ENCODE data around the gene NAA60. TPM values are rescaled to one million over a fixed set of nuclear protein-coding genes. Genes with fewer than 3 reads are reported as not detected.
A peak's percentile ranks its signal among the peaks of the same experiment; 100 is the strongest.

The NAA60 gene
- total RNA-seq, 2 experiments from 2014 or later: 24.6 TPM

- ChIA-PET POLR2A (interaction anchor here (1.1 to 1.3 kb wide), 2 partner anchors 38 to 194 kb away, joined by 3 to 4 read pairs; no protein-coding TSS in a partner anchor), CTCF (interaction anchor here (0.9 to 1.7 kb wide), 2 partner anchors 41 to 194 kb away, joined by 3 to 4 read pairs; partner anchors contain the start of gene CLUAP1)
- Mint-ChIP-seq H3K27me3 (no peaks in the 10 kb centered on the region), H3K9me3 (no peaks in the 10 kb centered on the region), H3K36me3 (ENCODE audit: low read depth) (peaks cover 6% of the 10 kb centered on the region), H3K27ac (no peak overlapping the region), H3K4me1 (ENCODE audit: low read depth) (peaks cover 50% of the 10 kb centered on the region), H3K4me3 (no peak overlapping the region)
- DNase-seq: no peak
- no peak for ATAC-seq
- intact Hi-C loops (cut with micrococcal nuclease): no loop called here
- TF ChIP-seq CTCF (IDR thresholded peaks at IDR 0.05): no peak
Observed at GRCh38 chr16:3460121-3460520, 16.6 kb downstream of the NAA60 start.

GRCh38 chr16:3460585-3460984 is 17.1 kb downstream of the NAA60 start:
- Mint-ChIP-seq H3K27me3 (no peaks in the 10 kb centered on the region), H3K4me3 (no peak overlapping the region), H3K4me1 (ENCODE audit: low read depth) (peaks cover 55% of the 10 kb centered on the region), H3K9me3 (no peaks in the 10 kb centered on the region), H3K27ac (peak overlapping the region; percentile 68), H3K36me3 (ENCODE audit: low read depth) (peaks cover 9% of the 10 kb centered on the region)
- no peak for TF ChIP-seq CTCF (IDR thresholded peaks at IDR 0.05)
- POLR2A ChIA-PET: interaction anchor here (1.3 kb wide), 1 partner anchor 38 kb away, joined by 4 read pairs; no protein-coding TSS in a partner anchor
- intact Hi-C loops (cut with micrococcal nuclease): no loop called here
- CTCF ChIA-PET: interaction anchor here (0.9 to 1.7 kb wide), 4 partner anchors 10 to 196 kb away, joined by 3 to 4 read pairs (median 4); partner anchors contain the start of gene CLUAP1
- DNase-seq (no peak), ATAC-seq (no peak)

GRCh38 chr16:3461151-3461550 is 17.7 kb downstream of the NAA60 start:
- Mint-ChIP-seq H3K4me1 (ENCODE audit: low read depth) (peaks cover 57% of the 10 kb centered on the region), H3K4me3 (no peak overlapping the region), H3K9me3 (no peaks in the 10 kb centered on the region), H3K36me3 (ENCODE audit: low read depth) (peaks cover 9% of the 10 kb centered on the region), H3K27me3 (no peaks in the 10 kb centered on the region), H3K27ac (peak overlapping the region; percentile 68)
- peak; percentile 58 for TF ChIP-seq CTCF (IDR thresholded peaks at IDR 0.05)
- intact Hi-C loops (cut with micrococcal nuclease): no loop called here
- POLR2A ChIA-PET: interaction anchor here (0.9 to 1.3 kb wide), 2 partner anchors 37 to 269 kb away, joined by 3 to 4 read pairs; no protein-coding TSS in a partner anchor
- CTCF ChIA-PET: interaction anchor here (0.6 to 1.1 kb wide), 5 partner anchors 9 to 197 kb away, joined by 3 to 4 read pairs (median 3); no protein-coding TSS in a partner anchor
- DNase-seq: peak; percentile 78
- peak; percentile 25 for ATAC-seq

GRCh38 chr16:3465301-3465700 is 21.8 kb downstream of the NAA60 start:
- Mint-ChIP-seq H3K4me3 (no peak overlapping the region), H3K27ac (no peak overlapping the region), H3K4me1 (ENCODE audit: low read depth) (peaks cover 67% of the 10 kb centered on the region), H3K9me3 (no peaks in the 10 kb centered on the region), H3K36me3 (ENCODE audit: low read depth) (peaks cover 12% of the 10 kb centered on the region), H3K27me3 (no peaks in the 10 kb centered on the region)
- no peak for ATAC-seq
- POLR2A ChIA-PET: no interaction called here
- DNase-seq: no peak
- CTCF ChIA-PET: interaction anchor here (0.9 kb wide), 1 partner anchor 336 kb away, joined by 4 read pairs; no protein-coding TSS in a partner anchor
- intact Hi-C loops (cut with micrococcal nuclease): no loop called here
- TF ChIP-seq CTCF (IDR thresholded peaks at IDR 0.05): no peak

GRCh38 chr16:3465911-3466584 is 22.6 kb downstream of the NAA60 start:
- Mint-ChIP-seq H3K4me3 (no peak overlapping the region), H3K27ac (peak overlapping the region; percentile 31), H3K36me3 (ENCODE audit: low read depth) (peaks cover 16% of the 10 kb centered on the region), H3K9me3 (no peaks in the 10 kb centered on the region), H3K4me1 (ENCODE audit: low read depth) (peaks cover 65% of the 10 kb centered on the region), H3K27me3 (no peaks in the 10 kb centered on the region)
- no peak for TF ChIP-seq CTCF (IDR thresholded peaks at IDR 0.05)
- ChIA-PET CTCF (no interaction called here), POLR2A (interaction anchor here (0.9 to 1.2 kb wide), 2 partner anchors 22 to 34 kb away, joined by 3 read pairs; partner anchors contain the start of genes NAA60 and ZNF597)
- ATAC-seq (no peak), DNase-seq (no peak)
- intact Hi-C loops (cut with micrococcal nuclease): no loop called here
